SU-DHL-6 (cell line): ENCODE measurements around the gene HSD17B12.
"Not testable (repeated sequence)": the region's sequence is repeated elsewhere in the genome, so short reads cannot be mapped to it uniquely, and the experiment has no call there.

Experiments
- H2AFZ ChIP-seq: fragments of 200-600 bp; sonication (generic); 2 replicates; pipeline ENCODE4 v1.6.1; 2014; ENCODE audit warnings: low read depth, mild to moderate bottlenecking, moderate library complexity, mixed read lengths, antibody characterized with exemption, low read length; ENCODE audit not compliant: severe bottlenecking
- H3F3A ChIP-seq: fragments of 200-600 bp; shearing (Covaris generic); 2 replicates; pipeline ENCODE4 v1.6.0; 2016; ENCODE audit warnings: antibody characterized with exemption, mild to moderate bottlenecking; ENCODE audit not compliant: insufficient read depth
- H3K27ac ChIP-seq: fragments of 200-600 bp; sonication (generic); 2 replicates; pipeline ENCODE4 v1.5.1; 2016; ENCODE audit warnings: low read depth, mild to moderate bottlenecking, low read length, moderate library complexity, mixed read lengths
- H3K27me3 ChIP-seq: fragments of 200-600 bp; sonication (generic), shearing (Covaris generic); 2 replicates; pipeline ENCODE4 v1.6.0; 2014; ENCODE audit warnings: mild to moderate bottlenecking, low read length
- H3K36me3 ChIP-seq: fragments of 200-600 bp; sonication (generic); 2 replicates; pipeline ENCODE4 v1.6.1; 2014; ENCODE audit warnings: mild to moderate bottlenecking, low read length, mixed read lengths
- H3K4me2 ChIP-seq: fragments of 300-600, 200-600 bp; shearing (Covaris generic), sonication (generic); 2 replicates; pipeline ENCODE4 v1.6.0; 2014; ENCODE audit warnings: low read length, low read depth, mild to moderate bottlenecking; ENCODE audit not compliant: poor library complexity, severe bottlenecking
- H3K4me3 ChIP-seq: fragments of 200-600 bp; sonication (generic); 2 replicates; pipeline ENCODE4 v1.5.1; 2014; ENCODE audit warnings: antibody characterized with exemption, low read length, mild to moderate bottlenecking, mixed read lengths; ENCODE audit not compliant: insufficient read depth, poor library complexity, severe bottlenecking
- H3K79me2 ChIP-seq: fragments of 200-600 bp; sonication (generic); 2 replicates; pipeline ENCODE4 v1.6.1; 2014; ENCODE audit warnings: mild to moderate bottlenecking, low read length, moderate library complexity; ENCODE audit not compliant: insufficient read depth
- H3K9ac ChIP-seq: fragments of 200-600 bp; sonication (generic); 2 replicates; pipeline ENCODE4 v1.7.0; 2014; ENCODE audit warnings: mild to moderate bottlenecking, low read length
- H3K9me2 ChIP-seq: fragments of 200-600 bp; sonication (generic); replicated peaks from 2 replicates; pipeline ENCODE4 v1.6.1; 2014; ENCODE audit warnings: low read length; ENCODE audit not compliant: insufficient read depth
- H3K9me3 ChIP-seq: fragments of 200-600 bp; sonication (generic); 2 replicates; pipeline ENCODE4 v1.6.1; 2014; ENCODE audit warnings: low read length, mixed read lengths; ENCODE audit not compliant: insufficient read depth
- H4K20me1 ChIP-seq: fragments of 200-600 bp; sonication (generic); 2 replicates; pipeline ENCODE4 v1.6.1; 2014; ENCODE audit warnings: low read depth, mild to moderate bottlenecking, antibody characterized with exemption, low read length, moderate library complexity, mixed read lengths
- CTCF ChIP-seq: fragments of 200-600 bp; sonication (generic); IDR thresholded peaks from one replicate; pipeline ENCODE4 v1.5.1; 2017; ENCODE audit warnings: antibody characterized with exemption, mild to moderate bottlenecking, low read length, moderate library complexity; ENCODE audit not compliant: insufficient read depth, poor library complexity, severe bottlenecking
- EZH2phosphoT487 ChIP-seq: fragments of 200-600 bp; sonication (generic), shearing (Covaris generic); conservative IDR thresholded peaks from 2 replicates; pipeline ENCODE4 v1.6.1; 2018; ENCODE audit warnings: mild to moderate bottlenecking, antibody characterized with exemption, low read length, moderate library complexity, mixed read lengths

HSD17B12 gene

GRCh38 chr11:43674560-43674959 lies 6.0 kb upstream of the HSD17B12 start:
- Histone ChIP-seq H3K4me2 (no peak overlapping the region), H3K27me3 (no peaks in the 10 kb centered on the region), H3K9ac (no peak overlapping the region), H4K20me1 (no peaks in the 10 kb centered on the region), H2AFZ (no peak overlapping the region), H3F3A (no peaks in the 10 kb centered on the region), H3K9me3 (no peaks in the 10 kb centered on the region), H3K79me2 (no peaks in the 10 kb centered on the region), H3K9me2 (no peaks in the 10 kb centered on the region), H3K36me3 (no peaks in the 10 kb centered on the region), H3K4me3 (no peak overlapping the region), H3K27ac (no peak overlapping the region)
- no peak for TF ChIP-seq CTCF
- TF ChIP-seq EZH2phosphoT487, result no peak

- H2AFZ ChIP-seq, result no peak overlapping the region
- H3K4me3 ChIP-seq, result no peak overlapping the region
- H3K9me3 ChIP-seq, result no peaks in the 10 kb centered on the region
- no peaks in the 10 kb centered on the region for H3K9me2 ChIP-seq
- no peaks in the 10 kb centered on the region for H3K27me3 ChIP-seq
- H3K79me2 ChIP-seq, result peaks cover 11% of the 10 kb centered on the region
- H3K9ac ChIP-seq, result no peak overlapping the region
- H3K4me2 ChIP-seq, result no peak overlapping the region
- H4K20me1 ChIP-seq, result no peaks in the 10 kb centered on the region
- H3K27ac ChIP-seq, result no peak overlapping the region
- peaks cover 7% of the 10 kb centered on the region; the same call in 1 of the 2 replicates for H3F3A ChIP-seq
- no peaks in the 10 kb centered on the region for H3K36me3 ChIP-seq
- TF ChIP-seq CTCF (no peak), EZH2phosphoT487 (no peak)
These were observed 3.6 kb upstream of the HSD17B12 start for GRCh38 chr11:43676933-43677332.

- peak overlapping the region; percentile 77 for H3K27ac ChIP-seq
- H3K9ac ChIP-seq, result peak overlapping the region; percentile 69
- TF ChIP-seq EZH2phosphoT487, result no peak
- no peak for TF ChIP-seq CTCF
- H3K27me3 ChIP-seq, result no peaks in the 10 kb centered on the region
- H3K9me3 ChIP-seq, result no peaks in the 10 kb centered on the region
- H3K9me2 ChIP-seq, result no peaks in the 10 kb centered on the region
- peak overlapping the region; percentile 79 for H3K4me3 ChIP-seq
- H2AFZ ChIP-seq, result peak overlapping the region; percentile 10
- H3K79me2 ChIP-seq, result peaks cover 55% of the 10 kb centered on the region
- H3F3A ChIP-seq, result peaks cover 8% of the 10 kb centered on the region; the same call in 1 of the 2 replicates
- peak overlapping the region; percentile 98 for H3K4me2 ChIP-seq
- H3K36me3 ChIP-seq, result peaks cover 14% of the 10 kb centered on the region
- no peaks in the 10 kb centered on the region for H4K20me1 ChIP-seq
These were observed 934 bp downstream of the HSD17B12 start for GRCh38 chr11:43681401-43681942.

GRCh38 chr11:43682081-43682480 lies 1.5 kb downstream of the HSD17B12 start:
- H3K4me3 ChIP-seq, result peak overlapping the region; percentile 79
- H3K27ac ChIP-seq, result peak overlapping the region; percentile 77
- H3K9ac ChIP-seq, result peak overlapping the region; percentile 69
- H3K27me3 ChIP-seq, H3K9me2 ChIP-seq, H3K9me3 ChIP-seq, H2AFZ ChIP-seq, H3F3A ChIP-seq, H4K20me1 ChIP-seq: not testable (repeated sequence)
- H3K36me3 ChIP-seq, result peaks cover 14% of the 10 kb centered on the region
- peak overlapping the region; percentile 98 for H3K4me2 ChIP-seq
- H3K79me2 ChIP-seq, result peaks cover 62% of the 10 kb centered on the region
